Tibial nerve (tissue), 4 donors: ENCODE data around the gene LAMP5.

Source experiments
- EP300 ChIP-seq, 2 donors: sonication (generic); formaldehyde crosslinking; IDR thresholded peaks; one replicate each; pipeline ENCODE4 v1.6.1; 2017; ENCODE audit warnings: antibody characterized with exemption in 2 of 2, mild to moderate bottlenecking in 1 of 2
- POLR2A ChIP-seq, 2 donors: fragments of 450-650 bp; IDR thresholded peaks; one replicate each; pipeline ENCODE4 v1.6.1; 2017; ENCODE audit warnings: antibody characterized with exemption in 2 of 2, mild to moderate bottlenecking in 2 of 2, moderate library complexity in 2 of 2
- TF ChIP-seq, protein P1 (sequence below), 5 experiments: fragments of 200-600 bp in 3 of 5; fragments of 450-650 bp in 2 of 5; sonication (generic) in 3 of 5; IDR thresholded peaks; one replicate each; pipeline ENCODE4 v1.5.1; 2016 to 2019; ENCODE audit warnings: antibody characterized with exemption in 5 of 5, mild to moderate bottlenecking in 3 of 5, moderate library complexity in 2 of 5

DNA sequence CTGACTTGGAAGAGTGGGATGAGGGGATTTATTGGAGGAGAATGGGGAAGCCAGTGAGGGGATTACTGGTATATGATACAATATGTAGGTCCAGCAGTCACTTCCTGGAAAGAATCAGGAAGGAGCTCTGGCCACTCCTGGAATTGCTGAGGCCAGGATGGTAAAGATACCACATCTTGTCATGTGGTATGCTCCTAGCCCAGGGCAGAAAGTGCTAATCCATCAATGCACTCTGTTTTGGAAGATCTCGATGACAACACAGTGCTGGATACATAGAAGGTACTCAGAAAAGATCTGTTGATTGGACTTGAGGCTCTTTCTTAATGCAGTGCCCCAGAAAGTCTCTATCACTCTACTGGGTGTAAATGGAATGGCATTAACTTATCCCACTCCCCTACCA is 52.6 kb downstream of the LAMP5 start:
- TF ChIP-seq, protein P1, sequence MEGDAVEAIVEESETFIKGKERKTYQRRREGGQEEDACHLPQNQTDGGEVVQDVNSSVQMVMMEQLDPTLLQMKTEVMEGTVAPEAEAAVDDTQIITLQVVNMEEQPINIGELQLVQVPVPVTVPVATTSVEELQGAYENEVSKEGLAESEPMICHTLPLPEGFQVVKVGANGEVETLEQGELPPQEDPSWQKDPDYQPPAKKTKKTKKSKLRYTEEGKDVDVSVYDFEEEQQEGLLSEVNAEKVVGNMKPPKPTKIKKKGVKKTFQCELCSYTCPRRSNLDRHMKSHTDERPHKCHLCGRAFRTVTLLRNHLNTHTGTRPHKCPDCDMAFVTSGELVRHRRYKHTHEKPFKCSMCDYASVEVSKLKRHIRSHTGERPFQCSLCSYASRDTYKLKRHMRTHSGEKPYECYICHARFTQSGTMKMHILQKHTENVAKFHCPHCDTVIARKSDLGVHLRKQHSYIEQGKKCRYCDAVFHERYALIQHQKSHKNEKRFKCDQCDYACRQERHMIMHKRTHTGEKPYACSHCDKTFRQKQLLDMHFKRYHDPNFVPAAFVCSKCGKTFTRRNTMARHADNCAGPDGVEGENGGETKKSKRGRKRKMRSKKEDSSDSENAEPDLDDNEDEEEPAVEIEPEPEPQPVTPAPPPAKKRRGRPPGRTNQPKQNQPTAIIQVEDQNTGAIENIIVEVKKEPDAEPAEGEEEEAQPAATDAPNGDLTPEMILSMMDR (IDR thresholded peaks at IDR 0.05): no peak
- TF ChIP-seq POLR2A (IDR thresholded peaks at IDR 0.05) (no peak), EP300 (IDR thresholded peaks at IDR 0.05) (no peak)
